Measurements from ENCODE around the gene NAXE.
"Not testable (repeated sequence)": the region's sequence is repeated elsewhere in the genome, so short reads cannot be mapped to it uniquely, and the experiment has no call there.

NAXE gene

GRCh38 chr1:156623946-156624813 lies 32.6 kb downstream of the NAXE start:
- peak; percentile 52 for TF ChIP-seq CTCF (IDR thresholded peaks at IDR 0.05; ENCODE audit: low read depth, low read length)
- peak; percentile 21 for DNase-seq (ENCODE audit: low read depth, low spot score)
- peak overlapping the region; percentile 3 for H3K4me3 ChIP-seq (ENCODE audit: low read depth, low read length)
- in situ Hi-C loops (cut with HindIII; ENCODE audit: low sequenced_read_pairs), result no loop called here

GRCh38 chr1:156624814-156625435 lies 33.3 kb downstream of the NAXE start:
- no peak for DNase-seq (ENCODE audit: low read depth, low spot score)
- in situ Hi-C loops (cut with HindIII; ENCODE audit: low sequenced_read_pairs), result no loop called here
- TF ChIP-seq CTCF (IDR thresholded peaks at IDR 0.05; ENCODE audit: low read depth, low read length), result no peak
- H3K4me3 ChIP-seq (ENCODE audit: low read depth, low read length), result no peak overlapping the region

GRCh38 chr1:156625436-156626078 lies 34.0 kb downstream of the NAXE start:
- DNase-seq (ENCODE audit: low read depth, low spot score), result peak; percentile 40
- peak; percentile 86 for TF ChIP-seq CTCF (IDR thresholded peaks at IDR 0.05; ENCODE audit: low read depth, low read length)
- in situ Hi-C loops (cut with HindIII; ENCODE audit: low sequenced_read_pairs), result no loop called here
- H3K4me3 ChIP-seq (ENCODE audit: low read depth, low read length), result no peak overlapping the region

- no peak for DNase-seq (ENCODE audit: low read depth, low spot score)
- no peak for TF ChIP-seq CTCF (IDR thresholded peaks at IDR 0.05; ENCODE audit: low read depth, low read length)
- no peak overlapping the region for H3K4me3 ChIP-seq (ENCODE audit: low read depth, low read length)
- in situ Hi-C loops (cut with HindIII; ENCODE audit: low sequenced_read_pairs), result no loop called here
These were observed 34.5 kb downstream of the NAXE start for GRCh38 chr1:156626079-156626438.

- H3K4me3 ChIP-seq (ENCODE audit: low read depth, low read length), result no peak overlapping the region
- DNase-seq (ENCODE audit: low read depth, low spot score), result peak; percentile 36
- in situ Hi-C loops (cut with HindIII; ENCODE audit: low sequenced_read_pairs), result no loop called here
- TF ChIP-seq CTCF (IDR thresholded peaks at IDR 0.05; ENCODE audit: low read depth, low read length), result peak; percentile 76
These were observed 35.8 kb downstream of the NAXE start for GRCh38 chr1:156627313-156627880.

GRCh38 chr1:156629823-156630449 lies 38.4 kb downstream of the NAXE start:
- no peak overlapping the region for H3K4me3 ChIP-seq (ENCODE audit: low read depth, low read length)
- in situ Hi-C loops (cut with HindIII; ENCODE audit: low sequenced_read_pairs), result no loop called here
- TF ChIP-seq CTCF (IDR thresholded peaks at IDR 0.05; ENCODE audit: low read depth, low read length), result no peak
- DNase-seq (ENCODE audit: low read depth, low spot score), result no peak

GRCh38 chr1:156631152-156631551 lies 39.6 kb downstream of the NAXE start:
- DNase-seq (ENCODE audit: low read depth, low spot score); H3K4me3 ChIP-seq (ENCODE audit: low read depth, low read length); in situ Hi-C loops (cut with HindIII; ENCODE audit: low sequenced_read_pairs): not testable (repeated sequence)

Data from astrocyte of the spinal cord (primary cell).